Ovary (tissue), 9 donors: Measurements from ENCODE around the gene TRIM50. TPM values are rescaled to one million over a fixed set of nuclear protein-coding genes. Genes with fewer than 3 reads are reported as not detected.

ENCODE experiments used
- polyA plus RNA-seq, 2 donors: library from polyadenylated mRNA; stranded (reverse); fragments of 200-250 nt in 1 of 2; fragments of 350-450 nt in 1 of 2; fragmentation: Illumina TruSeq in 1 of 2; extraction: RNeasy Lipid Tissue Mini Kit (QIAGEN cat#74804) in 1 of 2; gene quantifications; one replicate each; pipeline ENCODE4 v1.2.3, GENCODE V29; 2013 to 2014
- small RNA-seq: library from RNA; depleted of rRNA; stranded (forward); fragments of <200 nt; gene quantifications from one replicate; pipeline ENCODE3, GENCODE V24; 2016
- total RNA-seq, 7 donors: library from RNA; depleted of rRNA in 2 of 7; stranded (reverse); fragments of >200 nt in 2 of 7; fragmentation: NEBNext Ultra II Directional in 3 of 7; extraction: Animal tissue kit (Norgen Biotek cat#: 25700) in 3 of 7; gene quantifications; one replicate each; pipeline versions ENCODE4 v1.1.0 to v1.2.4, GENCODE V29; 2016 to 2023
- donor health status: DM: no; HTN: no; CAD: no; lungs with moderate emphysema.
- donor health status: DM: no; HTN: no; CAD: no.
- donor health status: Bipolar disorder and iron deficiency.
- donor health status: DM: yes; HTN: yes; CAD: no.
- donor health status: DM: no; HTN: no; CAD: no.
- donor health status: DM: yes; HTN: yes; CAD: no.

TRIM50 gene
- total and polyA plus RNA-seq, 9 donors: 0.08 to 0.34 (median 0.25) TPM; not detected in 3

Small RNA genes lying within 50 kb of the gene (small RNA-seq; reads per million reads assigned to genes)
- not detected for gene RNU6-1080P

Other genes starting within 250 kb of the TRIM50 start
- 1 to 10 TPM in 1 of 7 donors, not detected in 6; 3.7 TPM for gene SPDYE9, start 242.0 kb downstream of the TRIM50 start, total RNA-seq
- gene SPDYE9, start 242.0 kb downstream of the TRIM50 start, polyA plus RNA-seq: under 1 TPM in 1 of 2 donors, not detected in 1; 0.11 TPM
- gene NSUN5, start 19.3 kb downstream of the TRIM50 start, total RNA-seq: 10 to 100 TPM; 14.7 to 24.3 (median 17.9) TPM
- 10 to 100 TPM in 1 of 2 donors, 1 to 10 TPM in 1; 3.7 to 19.9 TPM for gene NSUN5, start 19.3 kb downstream of the TRIM50 start, polyA plus RNA-seq
- under 1 TPM in 1 of 7 donors, not detected in 6; 0.47 TPM for gene FKBP6, start 79 bp upstream of the TRIM50 start, total RNA-seq
- gene FKBP6, start 79 bp upstream of the TRIM50 start, polyA plus RNA-seq: under 1 TPM in 1 of 2 donors, not detected in 1; 0.27 TPM
- gene FZD9, start 105.7 kb upstream of the TRIM50 start, total RNA-seq: under 1 TPM; 0.12 to 0.57 (median 0.18) TPM
- gene FZD9, start 105.7 kb upstream of the TRIM50 start, polyA plus RNA-seq: under 1 TPM in 1 of 2 donors, not detected in 1; 0.19 TPM
- 10 to 100 TPM; 37.6 to 89.7 (median 63.3) TPM for gene BAZ1B, start 194.2 kb upstream of the TRIM50 start, total RNA-seq
- gene BAZ1B, start 194.2 kb upstream of the TRIM50 start, polyA plus RNA-seq: 10 to 100 TPM; 33.4 to 54.6 TPM
- 10 to 100 TPM; 29.5 to 52.4 (median 34.0) TPM for gene BCL7B, start 229.6 kb upstream of the TRIM50 start, total RNA-seq
- gene BCL7B, start 229.6 kb upstream of the TRIM50 start, polyA plus RNA-seq: 10 to 100 TPM; 31.8 to 44.8 TPM